ENCODE data around the gene CEMIP. TPM values are rescaled to one million over a fixed set of nuclear protein-coding genes. Genes with fewer than 3 reads are reported as not detected.

The CEMIP gene
- polyA plus RNA-seq, 3 donors: not detected

DNA sequence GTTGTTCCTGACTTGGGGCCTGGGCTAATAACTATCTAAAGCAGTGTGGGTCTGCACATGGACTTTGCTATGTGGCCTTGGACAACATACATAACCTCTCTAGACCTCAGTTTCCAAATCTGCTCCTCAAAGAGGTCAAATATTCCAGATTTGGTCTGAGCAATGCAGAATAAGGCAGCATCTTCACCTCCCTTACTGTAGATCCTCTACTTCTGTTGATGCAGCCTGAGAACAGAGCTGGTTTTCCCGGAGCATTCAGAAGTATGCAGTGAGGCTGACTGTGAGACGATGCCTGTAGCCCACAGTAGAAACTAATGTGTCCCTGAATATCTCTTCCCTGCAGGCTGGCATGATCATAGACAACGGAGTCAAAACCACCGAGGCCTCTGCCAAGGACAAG lies 145.1 kb downstream of the CEMIP start:
- no peak overlapping the region for H2AFZ ChIP-seq (ENCODE audit: insufficient read depth, low read depth, low read length, poor library complexity, severe bottlenecking)
- Mint-ChIP-seq H3K4me3 (no peak overlapping the region), H3K4me1 (peaks cover 5% of the 10 kb centered on the region), H3K9me3 (no peaks in the 10 kb centered on the region), H3K27me3 (ENCODE audit: low read depth in 3 of 3) (peaks cover 0 to 4% (median 2%) of the 10 kb centered on the region in 3 donors), H3K36me3 (no peaks in the 10 kb centered on the region), H3K27ac (no peak overlapping the region)
- WGBS (ENCODE audit: insufficient coverage): 100% methylated on average over 4 of the region's 4 CpGs
- no peak overlapping the region for H3K27ac ChIP-seq (ENCODE audit: low read depth in 1 of 2, low read length in 2 of 2)
- intact Hi-C loops (cut with micrococcal nuclease): no loop called here
- H3K4me1 ChIP-seq (ENCODE audit: control insufficient read depth in 1 of 2, insufficient read depth in 2 of 2, low read length in 2 of 2): no peaks in the 10 kb centered on the region
- no peaks in the 10 kb centered on the region for H3K27me3 ChIP-seq (ENCODE audit: control insufficient read depth in 2 of 2, insufficient read depth in 2 of 2, low read length in 2 of 2)
- no peak overlapping the region for H3K9ac ChIP-seq (ENCODE audit: insufficient read depth, low read length, poor library complexity, severe bottlenecking)
- no peak overlapping the region for H3K4me2 ChIP-seq (replicated peaks; ENCODE audit: extremely low read depth, low read length, poor library complexity, severe bottlenecking)
- DNase-seq: no peak
- no peaks in the 10 kb centered on the region for H4K20me1 ChIP-seq (ENCODE audit: insufficient read depth, low read length)
- no peaks in the 10 kb centered on the region for H3K9me3 ChIP-seq (replicated peaks in 1 of 2; ENCODE audit: control insufficient read depth in 1 of 2, insufficient read depth in 1 of 2, low read length in 2 of 2)
- H3K36me3 ChIP-seq (replicated peaks in 1 of 2; ENCODE audit: control insufficient read depth in 1 of 2, insufficient read depth in 2 of 2, low read length in 2 of 2): no peaks in the 10 kb centered on the region
- no peaks in the 10 kb centered on the region for H3K79me2 ChIP-seq (ENCODE audit: insufficient read depth, low read length)
- H3K4me3 ChIP-seq (replicated peaks in 1 of 3; ENCODE audit: low read depth in 2 of 3, low read length in 3 of 3): no peak overlapping the region
- TF ChIP-seq, protein P1, sequence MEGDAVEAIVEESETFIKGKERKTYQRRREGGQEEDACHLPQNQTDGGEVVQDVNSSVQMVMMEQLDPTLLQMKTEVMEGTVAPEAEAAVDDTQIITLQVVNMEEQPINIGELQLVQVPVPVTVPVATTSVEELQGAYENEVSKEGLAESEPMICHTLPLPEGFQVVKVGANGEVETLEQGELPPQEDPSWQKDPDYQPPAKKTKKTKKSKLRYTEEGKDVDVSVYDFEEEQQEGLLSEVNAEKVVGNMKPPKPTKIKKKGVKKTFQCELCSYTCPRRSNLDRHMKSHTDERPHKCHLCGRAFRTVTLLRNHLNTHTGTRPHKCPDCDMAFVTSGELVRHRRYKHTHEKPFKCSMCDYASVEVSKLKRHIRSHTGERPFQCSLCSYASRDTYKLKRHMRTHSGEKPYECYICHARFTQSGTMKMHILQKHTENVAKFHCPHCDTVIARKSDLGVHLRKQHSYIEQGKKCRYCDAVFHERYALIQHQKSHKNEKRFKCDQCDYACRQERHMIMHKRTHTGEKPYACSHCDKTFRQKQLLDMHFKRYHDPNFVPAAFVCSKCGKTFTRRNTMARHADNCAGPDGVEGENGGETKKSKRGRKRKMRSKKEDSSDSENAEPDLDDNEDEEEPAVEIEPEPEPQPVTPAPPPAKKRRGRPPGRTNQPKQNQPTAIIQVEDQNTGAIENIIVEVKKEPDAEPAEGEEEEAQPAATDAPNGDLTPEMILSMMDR (IDR thresholded peaks at IDR 0.05): no peak

DNA sequence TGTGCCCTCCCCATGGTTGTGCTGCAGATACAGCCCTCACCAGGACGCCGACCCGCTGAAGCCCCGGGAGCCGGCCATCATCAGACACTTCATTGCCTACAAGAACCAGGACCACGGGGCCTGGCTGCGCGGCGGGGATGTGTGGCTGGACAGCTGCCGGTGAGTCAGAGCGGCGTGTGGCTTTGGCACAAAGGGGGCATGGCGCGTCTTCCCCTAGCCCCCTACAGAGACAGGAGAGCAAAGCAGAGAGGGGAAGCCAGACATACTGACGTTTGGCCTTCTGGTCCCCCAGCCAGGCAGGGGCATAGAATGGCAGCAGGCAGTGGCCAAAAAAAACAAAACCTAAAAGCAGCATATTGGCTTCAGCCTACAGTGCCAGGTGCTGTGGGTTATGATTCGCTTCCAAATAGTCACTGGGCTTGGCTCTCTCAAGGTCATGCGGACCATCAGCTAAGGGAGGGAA lies 146.5 kb downstream of the CEMIP start:
- Histone ChIP-seq H3K9ac (ENCODE audit: insufficient read depth, low read length, poor library complexity, severe bottlenecking) (no peak overlapping the region), H3K4me3 (replicated peaks in 1 of 3; ENCODE audit: low read depth in 2 of 3, low read length in 3 of 3) (no peak overlapping the region), H3K27me3 (ENCODE audit: control insufficient read depth in 2 of 2, insufficient read depth in 2 of 2, low read length in 2 of 2) (no peaks in the 10 kb centered on the region), H3K4me1 (ENCODE audit: control insufficient read depth in 1 of 2, insufficient read depth in 2 of 2, low read length in 2 of 2) (no peaks in the 10 kb centered on the region), H4K20me1 (ENCODE audit: insufficient read depth, low read length) (no peaks in the 10 kb centered on the region), H3K4me2 (replicated peaks; ENCODE audit: extremely low read depth, low read length, poor library complexity, severe bottlenecking) (no peak overlapping the region), H3K79me2 (ENCODE audit: insufficient read depth, low read length) (no peaks in the 10 kb centered on the region), H3K27ac (ENCODE audit: low read depth in 1 of 2, low read length in 2 of 2) (no peak overlapping the region), H3K36me3 (replicated peaks in 1 of 2; ENCODE audit: control insufficient read depth in 1 of 2, insufficient read depth in 2 of 2, low read length in 2 of 2) (no peaks in the 10 kb centered on the region), H2AFZ (ENCODE audit: insufficient read depth, low read depth, low read length, poor library complexity, severe bottlenecking) (no peak overlapping the region), H3K9me3 (replicated peaks in 1 of 2; ENCODE audit: control insufficient read depth in 1 of 2, insufficient read depth in 1 of 2, low read length in 2 of 2) (no peaks in the 10 kb centered on the region)
- TF ChIP-seq, protein P1 (IDR thresholded peaks at IDR 0.05): no peak
- intact Hi-C loops (cut with micrococcal nuclease): no loop called here
- Mint-ChIP-seq H3K27ac (no peak overlapping the region), H3K4me1 (peaks cover 5% of the 10 kb centered on the region), H3K4me3 (no peak overlapping the region), H3K27me3 (ENCODE audit: low read depth in 3 of 3) (peaks cover 0 to 2% (median 2%) of the 10 kb centered on the region in 3 donors), H3K9me3 (peaks cover 0 to 2% (median 0%) of the 10 kb centered on the region in 7 donors), H3K36me3 (no peaks in the 10 kb centered on the region)
- 94% methylated on average over 15 of the region's 17 CpGs for WGBS (ENCODE audit: insufficient coverage)
- DNase-seq: no peak
